ENCODE measurements around the gene THBD. TPM values are rescaled to one million over a fixed set of nuclear protein-coding genes. Genes with fewer than 3 reads are reported as not detected.

The THBD gene
- total RNA-seq, 1 donor from 2014 or later, result not detected

DNA sequence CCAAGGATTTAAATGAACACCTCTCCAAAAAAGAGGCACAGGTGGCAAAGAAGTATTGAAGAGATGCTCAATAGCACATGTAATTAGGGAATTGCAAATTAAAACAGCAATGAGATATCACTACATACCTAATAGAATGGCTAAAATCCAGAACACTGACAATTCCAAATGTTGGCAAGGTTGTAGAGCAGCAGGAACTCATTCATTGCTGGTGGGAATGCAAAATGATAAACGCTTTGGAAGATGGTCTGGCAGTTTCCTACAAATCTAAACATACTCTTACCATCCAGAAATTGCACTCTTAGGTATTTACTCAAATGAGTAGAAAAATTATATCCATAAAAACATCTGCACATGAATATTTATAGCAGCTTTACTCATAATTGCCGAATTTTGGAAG, 19.6 kb upstream of the THBD start:
- Mint-ChIP-seq H3K9me3 (no peaks in the 10 kb centered on the region), H3K27me3 (peaks cover 4% of the 10 kb centered on the region), H3K4me1 (no peaks in the 10 kb centered on the region), H3K4me3 (no peak overlapping the region), H3K27ac (no peak overlapping the region), H3K36me3 (ENCODE audit: low read depth) (no peaks in the 10 kb centered on the region)
- no peak for DNase-seq
- intact Hi-C loops (cut with micrococcal nuclease), result no loop called here
- ATAC-seq (ENCODE audit: low read depth), result no peak
- ChIA-PET POLR2A (no interaction called here), CTCF (no interaction called here)
- no peak for TF ChIP-seq CTCF (IDR thresholded peaks at IDR 0.05)

- no peak for TF ChIP-seq CTCF (IDR thresholded peaks at IDR 0.05)
- H3K4me1 Mint-ChIP-seq, result no peaks in the 10 kb centered on the region
- ChIA-PET CTCF (no interaction called here), POLR2A (no interaction called here)
- H3K27me3 Mint-ChIP-seq, result peaks cover 4% of the 10 kb centered on the region
- H3K4me3 Mint-ChIP-seq, result no peak overlapping the region
- intact Hi-C loops (cut with micrococcal nuclease), result no loop called here
- ATAC-seq (ENCODE audit: low read depth) (no peak), DNase-seq (no peak)
- no peaks in the 10 kb centered on the region for H3K36me3 Mint-ChIP-seq (ENCODE audit: low read depth)
- H3K9me3 Mint-ChIP-seq, result no peaks in the 10 kb centered on the region
- H3K27ac Mint-ChIP-seq, result no peak overlapping the region
Observed at GRCh38 chr20:23068283-23068682, 18.8 kb upstream of the THBD start.

- no peaks in the 10 kb centered on the region for H3K36me3 Mint-ChIP-seq (ENCODE audit: low read depth)
- ChIA-PET CTCF (no interaction called here), POLR2A (no interaction called here)
- TF ChIP-seq CTCF (IDR thresholded peaks at IDR 0.05), result no peak
- H3K4me1 Mint-ChIP-seq, result no peaks in the 10 kb centered on the region
- H3K4me3 Mint-ChIP-seq, result no peak overlapping the region
- DNase-seq (no peak), ATAC-seq (ENCODE audit: low read depth) (no peak)
- no peak overlapping the region for H3K27ac Mint-ChIP-seq
- H3K27me3 Mint-ChIP-seq, result peaks cover 4% of the 10 kb centered on the region
- no peaks in the 10 kb centered on the region for H3K9me3 Mint-ChIP-seq
- intact Hi-C loops (cut with micrococcal nuclease), result no loop called here
Observed at GRCh38 chr20:23066772-23067171, 17.3 kb upstream of the THBD start.

DNA sequence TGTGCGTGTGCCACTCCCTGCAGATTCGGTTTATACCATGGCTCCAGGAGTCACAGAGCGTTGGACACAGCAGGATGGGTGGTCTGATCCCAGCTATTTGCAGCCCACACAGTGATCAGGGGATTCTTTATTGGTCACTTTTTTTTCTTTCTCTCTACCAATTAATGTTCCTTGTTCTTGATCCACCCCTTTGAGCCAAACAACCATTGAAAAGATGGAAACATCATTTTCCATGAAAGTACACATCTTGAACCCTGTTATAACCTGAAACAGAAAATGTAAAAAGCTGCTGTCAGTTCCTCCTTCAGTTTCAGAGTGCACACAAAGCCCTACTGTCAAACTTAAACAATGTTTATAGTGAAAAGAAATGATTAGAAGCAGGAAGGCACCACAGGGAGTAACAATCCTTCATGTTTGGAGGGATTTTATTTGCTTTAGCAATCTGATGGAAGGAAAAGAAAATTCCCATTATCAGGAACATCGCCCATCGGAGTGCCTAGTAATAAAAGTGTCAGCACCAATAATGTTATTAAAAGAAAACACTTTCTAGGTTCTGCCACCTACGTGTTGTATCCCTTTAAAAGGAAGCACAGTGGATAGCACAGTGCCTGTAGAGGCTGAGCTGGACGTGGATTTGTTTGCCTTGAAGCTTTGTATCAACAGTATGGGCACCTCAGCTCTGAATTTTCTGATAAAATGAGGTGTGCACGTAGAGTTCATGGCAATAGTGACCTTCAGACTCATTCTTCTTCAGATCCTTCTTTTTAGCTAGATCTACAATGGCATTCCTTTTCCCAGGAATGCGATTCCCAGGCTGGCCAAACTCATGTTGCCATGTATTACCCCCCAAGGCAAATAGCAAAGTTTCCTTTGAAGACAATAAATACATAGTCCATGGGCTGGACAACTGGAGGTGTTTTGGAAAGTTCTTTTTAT, 16.1 kb upstream of the THBD start:
- no peaks in the 10 kb centered on the region for H3K9me3 Mint-ChIP-seq
- H3K4me3 Mint-ChIP-seq, result no peak overlapping the region
- H3K36me3 Mint-ChIP-seq (ENCODE audit: low read depth), result no peaks in the 10 kb centered on the region
- ChIA-PET CTCF (no interaction called here), POLR2A (no interaction called here)
- DNase-seq (no peak), ATAC-seq (ENCODE audit: low read depth) (no peak)
- intact Hi-C loops (cut with micrococcal nuclease), result no loop called here
- H3K27me3 Mint-ChIP-seq, result peaks cover 4% of the 10 kb centered on the region
- no peaks in the 10 kb centered on the region for H3K4me1 Mint-ChIP-seq
- no peak overlapping the region for H3K27ac Mint-ChIP-seq
- TF ChIP-seq CTCF (IDR thresholded peaks at IDR 0.05), result no peak

DNA sequence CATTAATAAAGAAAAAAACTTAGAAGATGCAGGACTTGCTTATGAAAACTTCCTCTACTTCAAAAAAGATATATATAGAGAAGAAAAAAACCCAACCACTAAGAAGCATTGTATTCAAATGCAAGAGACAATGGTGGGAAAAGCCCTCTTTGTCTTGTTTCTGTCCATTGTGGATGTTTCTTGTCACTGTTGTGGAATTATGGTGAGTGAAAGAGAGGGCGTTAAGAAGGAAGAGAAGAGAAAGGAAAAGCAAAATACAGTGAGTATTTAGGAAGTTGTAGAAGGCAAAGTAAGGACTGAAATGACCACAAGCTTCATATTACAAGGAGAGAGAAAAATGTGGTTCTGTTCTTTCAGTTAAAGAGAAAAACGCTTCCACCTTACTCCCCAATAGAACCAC, 14.1 kb upstream of the THBD start:
- CTCF ChIA-PET, result no interaction called here
- Mint-ChIP-seq H3K9me3 (no peaks in the 10 kb centered on the region), H3K4me3 (no peak overlapping the region), H3K27ac (no peak overlapping the region), H3K36me3 (ENCODE audit: low read depth) (no peaks in the 10 kb centered on the region), H3K27me3 (peaks cover 4% of the 10 kb centered on the region), H3K4me1 (no peaks in the 10 kb centered on the region)
- TF ChIP-seq CTCF (IDR thresholded peaks at IDR 0.05), result no peak
- intact Hi-C loops (cut with micrococcal nuclease), result no loop called here
- POLR2A ChIA-PET, result no interaction called here
- DNase-seq, result no peak
- ATAC-seq (ENCODE audit: low read depth), result no peak

Data from activated B cell treated with CpG ODN at 0.5 μM for 24 hours (primary cell).